Upper lobe of left lung (tissue), 4 donors: ENCODE results near the gene EFNA5.

Experiments
- CTCF ChIP-seq, 6 experiments: fragments of 450-650 bp in 4 of 6; fragments of 200-600 bp in 2 of 6; sonication (generic) in 2 of 6; IDR thresholded peaks; one replicate each; pipeline ENCODE4 v1.5.1; 2016 to 2019; ENCODE audit warnings: antibody characterized with exemption in 6 of 6
- EP300 ChIP-seq, 4 donors: sonication (generic); formaldehyde crosslinking; IDR thresholded peaks; one replicate each; pipeline ENCODE4 v1.5.1; 2017; ENCODE audit warnings: antibody characterized with exemption in 4 of 4, control low read depth in 2 of 4
- POLR2A ChIP-seq, 4 donors: fragments of 450-650 bp; IDR thresholded peaks; one replicate each; pipeline ENCODE4 v1.5.1; 2016 to 2017; ENCODE audit warnings: antibody characterized with exemption in 4 of 4, mild to moderate bottlenecking in 2 of 4
- POLR2AphosphoS5 ChIP-seq, 2 donors: sonication (generic); formaldehyde crosslinking; IDR thresholded peaks; one replicate each; pipeline ENCODE4 v1.5.1; 2017; ENCODE audit warnings: antibody characterized with exemption in 2 of 2

- no peak for TF ChIP-seq CTCF (IDR thresholded peaks at IDR 0.05)
- TF ChIP-seq POLR2AphosphoS5 (IDR thresholded peaks at IDR 0.05), result no peak
- no peak for TF ChIP-seq POLR2A (IDR thresholded peaks at IDR 0.05)
- no peak for TF ChIP-seq EP300 (IDR thresholded peaks at IDR 0.05)
Observed at GRCh38 chr5:107401470-107402122, 269.1 kb downstream of the EFNA5 start.
